Measurements from ENCODE around the gene ABCC4. TPM values are rescaled to one million over a fixed set of nuclear protein-coding genes. Genes with fewer than 3 reads are reported as not detected.

The ABCC4 gene
- total RNA-seq, 1 donor from 2014 or later, result 7.5 TPM

DNA sequence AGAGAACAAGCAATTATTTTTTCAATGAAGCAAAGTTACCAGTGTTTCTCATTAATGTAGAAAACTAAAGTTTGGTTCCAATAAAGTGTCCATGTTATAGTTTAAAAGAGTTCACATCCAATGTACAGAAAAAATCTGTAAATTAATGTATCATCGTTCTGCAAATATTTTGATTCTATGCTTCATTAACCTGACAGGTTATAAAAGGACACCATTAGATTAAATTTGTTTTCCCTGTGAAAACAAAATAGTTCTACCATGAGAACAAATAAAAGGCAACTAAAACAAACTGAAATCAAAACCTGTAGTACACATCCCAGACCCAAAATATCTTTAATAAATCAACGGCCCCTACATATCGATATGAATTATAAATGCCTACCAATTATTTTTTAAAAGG is 85.1 kb downstream of the ABCC4 start:
- no peaks in the 10 kb centered on the region for H3K27me3 Mint-ChIP-seq
- H3K9me3 Mint-ChIP-seq (ENCODE audit: low read depth), result no peaks in the 10 kb centered on the region
- DNase-seq (ENCODE audit: low spot score, unreplicated experiment), result no peak
- TF ChIP-seq, protein P1, sequence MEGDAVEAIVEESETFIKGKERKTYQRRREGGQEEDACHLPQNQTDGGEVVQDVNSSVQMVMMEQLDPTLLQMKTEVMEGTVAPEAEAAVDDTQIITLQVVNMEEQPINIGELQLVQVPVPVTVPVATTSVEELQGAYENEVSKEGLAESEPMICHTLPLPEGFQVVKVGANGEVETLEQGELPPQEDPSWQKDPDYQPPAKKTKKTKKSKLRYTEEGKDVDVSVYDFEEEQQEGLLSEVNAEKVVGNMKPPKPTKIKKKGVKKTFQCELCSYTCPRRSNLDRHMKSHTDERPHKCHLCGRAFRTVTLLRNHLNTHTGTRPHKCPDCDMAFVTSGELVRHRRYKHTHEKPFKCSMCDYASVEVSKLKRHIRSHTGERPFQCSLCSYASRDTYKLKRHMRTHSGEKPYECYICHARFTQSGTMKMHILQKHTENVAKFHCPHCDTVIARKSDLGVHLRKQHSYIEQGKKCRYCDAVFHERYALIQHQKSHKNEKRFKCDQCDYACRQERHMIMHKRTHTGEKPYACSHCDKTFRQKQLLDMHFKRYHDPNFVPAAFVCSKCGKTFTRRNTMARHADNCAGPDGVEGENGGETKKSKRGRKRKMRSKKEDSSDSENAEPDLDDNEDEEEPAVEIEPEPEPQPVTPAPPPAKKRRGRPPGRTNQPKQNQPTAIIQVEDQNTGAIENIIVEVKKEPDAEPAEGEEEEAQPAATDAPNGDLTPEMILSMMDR (IDR thresholded peaks at IDR 0.05; ENCODE audit: unreplicated experiment), result no peak
- peaks cover 12% of the 10 kb centered on the region for H3K4me1 Mint-ChIP-seq (ENCODE audit: low read depth)
- H3K36me3 Mint-ChIP-seq (ENCODE audit: insufficient read depth), result peaks cover 4% of the 10 kb centered on the region
- H3K27ac Mint-ChIP-seq, result no peak overlapping the region
- no peak overlapping the region for H3K4me3 Mint-ChIP-seq (ENCODE audit: low read depth)

DNA sequence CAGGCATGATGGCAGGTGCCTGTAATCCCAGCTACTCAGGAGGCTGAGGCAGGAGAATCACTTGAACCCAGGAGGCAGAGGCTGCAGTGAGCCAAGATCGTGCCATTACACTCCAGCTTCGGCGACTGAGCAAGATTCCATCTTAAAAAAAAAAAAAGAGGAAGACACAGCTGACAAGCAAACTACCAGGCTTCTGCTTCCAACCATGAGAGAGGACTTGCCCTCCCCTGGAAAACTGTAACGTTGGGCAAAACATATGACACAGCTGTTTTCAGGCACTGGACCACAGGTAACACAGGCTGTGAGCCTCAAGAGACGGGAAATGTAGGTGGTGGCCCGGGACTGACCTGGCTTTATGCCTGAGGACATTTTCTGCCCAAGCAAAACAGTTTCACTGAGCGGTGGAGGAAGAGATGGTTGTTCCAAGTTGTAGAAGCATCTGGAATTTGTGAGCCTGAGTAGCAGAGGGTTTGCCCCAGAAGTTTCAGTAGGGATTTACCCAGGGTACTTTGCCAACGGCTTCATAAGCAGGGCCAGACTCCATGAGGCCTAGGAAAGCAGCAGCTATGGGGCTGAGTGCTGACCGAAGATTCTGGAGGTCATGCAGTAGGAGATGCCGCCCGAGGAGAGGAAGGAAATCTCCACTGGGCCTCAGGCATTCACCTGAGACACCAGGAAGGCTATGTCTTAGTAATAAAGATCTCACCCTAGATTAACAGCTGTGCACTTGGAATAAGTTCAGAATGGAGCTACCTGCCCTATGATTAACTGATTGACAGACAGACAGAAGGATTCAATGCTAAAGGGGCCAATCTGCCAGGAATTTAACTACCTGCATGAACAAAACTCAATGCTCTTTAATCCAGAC is 88.0 kb downstream of the ABCC4 start:
- TF ChIP-seq, protein P1 (IDR thresholded peaks at IDR 0.05; ENCODE audit: unreplicated experiment), result no peak
- H3K9me3 Mint-ChIP-seq (ENCODE audit: low read depth), result no peaks in the 10 kb centered on the region
- no peaks in the 10 kb centered on the region for H3K27me3 Mint-ChIP-seq
- no peak overlapping the region for H3K4me3 Mint-ChIP-seq (ENCODE audit: low read depth)
- no peak for DNase-seq (ENCODE audit: low spot score, unreplicated experiment)
- peaks cover 4% of the 10 kb centered on the region for H3K36me3 Mint-ChIP-seq (ENCODE audit: insufficient read depth)
- H3K4me1 Mint-ChIP-seq (ENCODE audit: low read depth), result peaks cover 12% of the 10 kb centered on the region
- H3K27ac Mint-ChIP-seq, result no peak overlapping the region

DNA sequence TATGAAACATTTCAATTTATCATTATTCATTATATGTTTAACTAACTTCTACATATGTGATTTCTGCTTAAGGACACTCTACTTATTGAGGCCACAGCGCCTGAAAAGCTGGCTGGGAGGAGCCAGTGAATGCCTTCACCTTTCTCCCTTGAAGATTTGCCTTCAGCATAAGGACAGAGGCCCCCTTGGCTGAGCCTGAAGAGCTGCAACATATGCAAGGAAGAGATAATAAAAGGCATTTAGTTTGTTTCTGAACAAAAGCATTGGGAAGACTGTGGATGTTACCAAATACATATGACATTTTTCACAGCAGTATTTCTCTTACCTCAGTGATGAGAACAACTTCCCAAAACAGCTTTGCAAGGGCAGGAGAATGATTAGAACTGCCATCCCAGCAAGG is 92.1 kb downstream of the ABCC4 start:
- no peaks in the 10 kb centered on the region for H3K27me3 Mint-ChIP-seq
- DNase-seq (ENCODE audit: low spot score, unreplicated experiment), result no peak
- H3K36me3 Mint-ChIP-seq (ENCODE audit: insufficient read depth), result peaks cover 4% of the 10 kb centered on the region
- no peak overlapping the region for H3K4me3 Mint-ChIP-seq (ENCODE audit: low read depth)
- H3K27ac Mint-ChIP-seq, result no peak overlapping the region
- H3K9me3 Mint-ChIP-seq (ENCODE audit: low read depth), result no peaks in the 10 kb centered on the region
- H3K4me1 Mint-ChIP-seq (ENCODE audit: low read depth), result peaks cover 1% of the 10 kb centered on the region
- TF ChIP-seq, protein P1 (IDR thresholded peaks at IDR 0.05; ENCODE audit: unreplicated experiment), result no peak

DNA sequence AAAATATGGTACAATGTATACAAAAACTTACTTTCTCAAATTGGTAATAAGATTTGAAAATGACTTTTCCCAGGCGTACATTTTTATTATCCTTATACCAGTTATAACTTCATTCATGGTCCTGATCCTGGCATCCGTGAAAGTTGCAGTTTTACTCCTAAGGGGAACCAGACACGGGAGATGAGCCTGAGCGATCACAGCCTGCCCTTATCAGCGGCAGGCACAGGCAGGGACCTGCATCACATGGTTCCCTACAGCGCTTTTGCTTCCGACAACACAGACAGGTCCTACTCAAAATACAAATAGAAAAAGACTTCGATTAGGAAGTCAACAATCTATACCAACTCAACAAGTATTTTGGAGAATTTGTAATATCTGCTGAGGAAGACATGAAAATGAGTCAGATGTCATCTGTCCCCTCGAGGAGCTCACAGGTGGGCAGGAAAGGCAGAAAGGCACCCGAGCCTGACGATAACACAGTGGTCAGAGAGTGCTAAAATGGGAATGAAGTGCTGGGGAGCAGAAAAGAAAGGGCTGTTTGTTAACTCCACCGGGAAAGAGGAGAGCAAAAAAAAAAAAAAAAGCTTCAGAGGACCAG is 93.4 kb downstream of the ABCC4 start:
- Mint-ChIP-seq H3K9me3 (ENCODE audit: low read depth) (no peaks in the 10 kb centered on the region), H3K4me1 (ENCODE audit: low read depth) (peaks cover 1% of the 10 kb centered on the region), H3K4me3 (ENCODE audit: low read depth) (no peak overlapping the region), H3K36me3 (ENCODE audit: insufficient read depth) (peaks cover 4% of the 10 kb centered on the region), H3K27ac (no peak overlapping the region), H3K27me3 (no peaks in the 10 kb centered on the region)
- TF ChIP-seq, protein P1 (IDR thresholded peaks at IDR 0.05; ENCODE audit: unreplicated experiment), result no peak
- no peak for DNase-seq (ENCODE audit: low spot score, unreplicated experiment)

DNA sequence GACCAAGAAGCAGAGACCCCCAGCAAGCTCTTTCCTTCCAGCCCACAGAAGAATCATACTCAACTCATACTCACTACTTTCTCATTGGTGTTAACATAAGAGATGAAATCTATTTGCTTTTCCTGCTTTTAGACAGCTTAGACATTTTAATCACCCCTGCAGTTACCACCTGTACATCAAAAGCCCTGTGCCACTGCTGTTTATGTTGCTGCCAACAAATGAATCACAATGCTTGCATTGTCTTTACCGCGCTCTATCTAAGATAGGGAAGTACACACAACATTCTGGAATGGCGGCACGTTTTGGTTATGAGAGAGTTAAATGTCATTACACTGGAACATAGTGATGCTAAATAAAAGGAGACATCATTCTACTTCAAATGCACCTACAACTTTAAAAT is 95.1 kb downstream of the ABCC4 start:
- Mint-ChIP-seq H3K36me3 (ENCODE audit: insufficient read depth) (peaks cover 1% of the 10 kb centered on the region), H3K4me3 (ENCODE audit: low read depth) (no peak overlapping the region), H3K9me3 (ENCODE audit: low read depth) (no peaks in the 10 kb centered on the region)

More for the DNA sequence above, 95.1 kb downstream of the ABCC4 start:
- Mint-ChIP-seq H3K4me1 (ENCODE audit: low read depth) (peaks cover 1% of the 10 kb centered on the region), H3K27me3 (no peaks in the 10 kb centered on the region), H3K27ac (no peak overlapping the region)
- TF ChIP-seq, protein P1 (IDR thresholded peaks at IDR 0.05; ENCODE audit: unreplicated experiment), result no peak
- no peak for DNase-seq (ENCODE audit: low spot score, unreplicated experiment)
